ENCODE results near the gene HPS1.

The HPS1 gene

DNA sequence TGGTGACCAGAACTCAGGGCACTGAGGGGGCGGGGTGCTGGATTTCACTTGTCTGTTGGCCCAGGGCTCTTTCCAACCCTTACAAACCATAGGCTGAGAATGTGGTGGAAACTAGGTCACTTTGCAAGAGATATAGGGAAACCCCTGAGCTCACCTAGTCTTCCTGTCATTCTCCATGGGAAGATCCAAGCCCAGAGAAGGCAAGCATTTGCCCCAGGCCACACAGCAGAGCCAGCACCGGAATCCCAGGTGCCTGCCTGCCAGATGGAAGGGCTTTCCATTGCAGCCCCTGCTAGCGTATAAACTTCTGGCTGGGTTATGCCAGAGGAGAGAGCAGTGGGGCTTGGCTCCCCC, 32.2 kb downstream of the HPS1 start:
- Histone ChIP-seq H3F3A (ENCODE audit: insufficient read depth) (no peaks in the 10 kb centered on the region), H2AFZ (ENCODE audit: low read depth, low read length, severe bottlenecking) (no peak overlapping the region), H3K36me3 (ENCODE audit: low read length) (no peaks in the 10 kb centered on the region), H3K79me2 (ENCODE audit: insufficient read depth, low read length) (no peaks in the 10 kb centered on the region), H3K27ac (ENCODE audit: low read depth, low read length) (no peak overlapping the region), H4K20me1 (ENCODE audit: low read depth, low read length) (no peaks in the 10 kb centered on the region), H3K4me2 (ENCODE audit: low read depth, low read length, poor library complexity, severe bottlenecking) (no peak overlapping the region), H3K9me3 (ENCODE audit: insufficient read depth, low read length) (no peaks in the 10 kb centered on the region), H3K9me2 (replicated peaks; ENCODE audit: insufficient read depth, low read length) (no peaks in the 10 kb centered on the region), H3K9ac (ENCODE audit: low read length) (no peak overlapping the region), H3K27me3 (ENCODE audit: low read length) (no peaks in the 10 kb centered on the region), H3K4me3 (ENCODE audit: insufficient read depth, low read length, poor library complexity, severe bottlenecking) (no peak overlapping the region)
- TF ChIP-seq EZH2phosphoT487 (conservative IDR thresholded peaks at IDR 0.05; ENCODE audit: low read length): no peak
- TF ChIP-seq, protein P1, sequence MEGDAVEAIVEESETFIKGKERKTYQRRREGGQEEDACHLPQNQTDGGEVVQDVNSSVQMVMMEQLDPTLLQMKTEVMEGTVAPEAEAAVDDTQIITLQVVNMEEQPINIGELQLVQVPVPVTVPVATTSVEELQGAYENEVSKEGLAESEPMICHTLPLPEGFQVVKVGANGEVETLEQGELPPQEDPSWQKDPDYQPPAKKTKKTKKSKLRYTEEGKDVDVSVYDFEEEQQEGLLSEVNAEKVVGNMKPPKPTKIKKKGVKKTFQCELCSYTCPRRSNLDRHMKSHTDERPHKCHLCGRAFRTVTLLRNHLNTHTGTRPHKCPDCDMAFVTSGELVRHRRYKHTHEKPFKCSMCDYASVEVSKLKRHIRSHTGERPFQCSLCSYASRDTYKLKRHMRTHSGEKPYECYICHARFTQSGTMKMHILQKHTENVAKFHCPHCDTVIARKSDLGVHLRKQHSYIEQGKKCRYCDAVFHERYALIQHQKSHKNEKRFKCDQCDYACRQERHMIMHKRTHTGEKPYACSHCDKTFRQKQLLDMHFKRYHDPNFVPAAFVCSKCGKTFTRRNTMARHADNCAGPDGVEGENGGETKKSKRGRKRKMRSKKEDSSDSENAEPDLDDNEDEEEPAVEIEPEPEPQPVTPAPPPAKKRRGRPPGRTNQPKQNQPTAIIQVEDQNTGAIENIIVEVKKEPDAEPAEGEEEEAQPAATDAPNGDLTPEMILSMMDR (IDR thresholded peaks at IDR 0.05; ENCODE audit: insufficient read depth, low read length, poor library complexity, severe bottlenecking): no peak

DNA sequence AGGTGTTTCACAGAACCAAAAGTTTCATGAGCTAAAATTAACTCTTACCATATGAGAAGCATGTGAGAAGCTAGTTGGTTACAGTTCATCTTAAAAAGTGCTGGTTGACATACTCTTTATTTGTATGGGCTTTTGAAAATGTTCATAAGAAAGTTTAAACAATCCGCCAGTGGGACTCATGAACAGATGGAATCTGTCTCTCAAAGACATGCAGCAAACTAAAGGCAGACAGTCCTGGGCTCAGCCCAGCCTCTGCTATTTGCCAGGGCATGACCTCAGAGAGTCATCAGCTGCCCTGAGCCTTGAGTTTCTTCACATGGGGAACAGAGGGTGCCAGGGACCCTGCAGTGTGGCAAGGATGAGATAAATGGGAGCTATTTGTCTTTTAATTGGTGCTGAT, 35.0 kb downstream of the HPS1 start:
- H3K79me2 ChIP-seq (ENCODE audit: insufficient read depth, low read length): no peaks in the 10 kb centered on the region
- no peak overlapping the region for H3K27ac ChIP-seq (ENCODE audit: low read depth, low read length)
- H3K4me3 ChIP-seq (ENCODE audit: insufficient read depth, low read length, poor library complexity, severe bottlenecking): no peak overlapping the region
- H2AFZ ChIP-seq (ENCODE audit: low read depth, low read length, severe bottlenecking): no peak overlapping the region
- H3K9me3 ChIP-seq (ENCODE audit: insufficient read depth, low read length): no peaks in the 10 kb centered on the region
- H3K27me3 ChIP-seq (ENCODE audit: low read length): no peaks in the 10 kb centered on the region
- H3K36me3 ChIP-seq (ENCODE audit: low read length): no peaks in the 10 kb centered on the region
- H3F3A ChIP-seq (ENCODE audit: insufficient read depth): no peaks in the 10 kb centered on the region
- TF ChIP-seq EZH2phosphoT487 (conservative IDR thresholded peaks at IDR 0.05; ENCODE audit: low read length): no peak
- TF ChIP-seq, protein P1 (IDR thresholded peaks at IDR 0.05; ENCODE audit: insufficient read depth, low read length, poor library complexity, severe bottlenecking): no peak
- no peak overlapping the region for H3K9ac ChIP-seq (ENCODE audit: low read length)
- H4K20me1 ChIP-seq (ENCODE audit: low read depth, low read length): no peaks in the 10 kb centered on the region
- no peaks in the 10 kb centered on the region for H3K9me2 ChIP-seq (replicated peaks; ENCODE audit: insufficient read depth, low read length)
- no peak overlapping the region for H3K4me2 ChIP-seq (ENCODE audit: low read depth, low read length, poor library complexity, severe bottlenecking)

DNA sequence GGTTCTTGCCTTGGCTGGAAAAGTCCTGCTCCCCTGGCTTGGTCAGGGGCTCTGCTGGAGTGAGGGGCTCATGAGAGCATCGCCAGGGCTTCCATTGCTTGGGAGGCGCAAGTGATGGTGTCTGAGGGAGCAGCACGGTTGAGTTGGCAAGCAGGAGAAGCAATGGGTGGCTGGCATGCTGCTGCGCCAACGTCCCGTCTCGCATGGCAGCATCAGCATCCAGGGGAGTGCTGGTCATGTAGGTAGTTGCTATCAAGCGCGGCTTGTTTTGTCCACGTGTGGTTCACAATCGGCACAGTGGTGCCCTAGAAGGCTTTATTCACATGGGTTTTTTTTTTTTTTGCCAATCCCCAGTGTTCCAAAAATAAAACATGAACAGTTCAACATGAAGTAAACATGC, 35.6 kb downstream of the HPS1 start:
- Histone ChIP-seq H3K9me2 (replicated peaks; ENCODE audit: insufficient read depth, low read length) (no peaks in the 10 kb centered on the region), H2AFZ (ENCODE audit: low read depth, low read length, severe bottlenecking) (no peak overlapping the region), H3K9me3 (ENCODE audit: insufficient read depth, low read length) (no peaks in the 10 kb centered on the region), H3K4me3 (ENCODE audit: insufficient read depth, low read length, poor library complexity, severe bottlenecking) (no peak overlapping the region), H3K27me3 (ENCODE audit: low read length) (no peaks in the 10 kb centered on the region), H3K79me2 (ENCODE audit: insufficient read depth, low read length) (no peaks in the 10 kb centered on the region), H3K9ac (ENCODE audit: low read length) (no peak overlapping the region), H3K36me3 (ENCODE audit: low read length) (no peaks in the 10 kb centered on the region), H3F3A (ENCODE audit: insufficient read depth) (no peaks in the 10 kb centered on the region), H3K4me2 (ENCODE audit: low read depth, low read length, poor library complexity, severe bottlenecking) (no peak overlapping the region), H3K27ac (ENCODE audit: low read depth, low read length) (no peak overlapping the region), H4K20me1 (ENCODE audit: low read depth, low read length) (no peaks in the 10 kb centered on the region)
- no peak for TF ChIP-seq EZH2phosphoT487 (conservative IDR thresholded peaks at IDR 0.05; ENCODE audit: low read length)
- TF ChIP-seq, protein P1 (IDR thresholded peaks at IDR 0.05; ENCODE audit: insufficient read depth, low read length, poor library complexity, severe bottlenecking): no peak

DNA sequence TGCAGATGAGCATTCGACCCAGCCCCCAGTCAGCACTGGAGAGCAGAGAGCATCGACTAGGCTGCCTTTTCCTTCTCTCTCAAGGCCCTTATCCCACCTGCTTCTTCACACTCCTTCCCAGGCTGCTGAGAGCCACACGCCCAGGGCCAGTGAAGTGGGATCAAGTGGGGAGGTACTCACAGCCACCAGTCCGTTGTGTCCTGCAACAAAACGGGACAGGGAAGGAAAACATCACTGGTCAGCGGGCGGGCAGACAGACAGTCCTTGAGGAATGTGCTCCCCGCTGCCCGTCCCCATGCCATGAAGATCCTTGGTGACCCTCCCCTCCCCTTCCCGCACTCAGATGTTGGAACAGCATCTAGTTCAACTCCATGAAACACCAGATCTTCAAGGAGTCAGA, 36.0 kb downstream of the HPS1 start:
- TF ChIP-seq, protein P1 (IDR thresholded peaks at IDR 0.05; ENCODE audit: insufficient read depth, low read length, poor library complexity, severe bottlenecking): no peak
- TF ChIP-seq EZH2phosphoT487 (conservative IDR thresholded peaks at IDR 0.05; ENCODE audit: low read length): no peak
- H3K9me3 ChIP-seq (ENCODE audit: insufficient read depth, low read length): no peaks in the 10 kb centered on the region
- H3K4me3 ChIP-seq (ENCODE audit: insufficient read depth, low read length, poor library complexity, severe bottlenecking): no peak overlapping the region
- no peak overlapping the region for H3K27ac ChIP-seq (ENCODE audit: low read depth, low read length)
- no peak overlapping the region for H3K4me2 ChIP-seq (ENCODE audit: low read depth, low read length, poor library complexity, severe bottlenecking)
- H3K36me3 ChIP-seq (ENCODE audit: low read length): no peaks in the 10 kb centered on the region
- H3K9me2 ChIP-seq (replicated peaks; ENCODE audit: insufficient read depth, low read length): no peaks in the 10 kb centered on the region
- no peak overlapping the region for H3K9ac ChIP-seq (ENCODE audit: low read length)
- H3K27me3 ChIP-seq (ENCODE audit: low read length): no peaks in the 10 kb centered on the region
- no peaks in the 10 kb centered on the region for H4K20me1 ChIP-seq (ENCODE audit: low read depth, low read length)
- no peak overlapping the region for H2AFZ ChIP-seq (ENCODE audit: low read depth, low read length, severe bottlenecking)
- no peaks in the 10 kb centered on the region for H3K79me2 ChIP-seq (ENCODE audit: insufficient read depth, low read length)
- no peaks in the 10 kb centered on the region for H3F3A ChIP-seq (ENCODE audit: insufficient read depth)

All from SU-DHL-6 (cell line).